GM12891 (cell line): ENCODE results near the gene EXOG.

ENCODE experiments used
- DNase-seq: peaks from one replicate; pipeline ENCODE4 v3.0.0; 2011; ENCODE audit warnings: low spot score; ENCODE audit not compliant: insufficient read length
- FAIRE-seq: peaks from 2 replicates; lab custom pipeline; 2011; peaks lifted over from hg19 to GRCh38; lab: Jason Lieb, UNC
- PAX5 ChIP-seq: IDR thresholded peaks from 2 replicates; pipeline ENCODE4 v1.6.1; 2011; ENCODE audit warnings: low read length, moderate library complexity, mild to moderate bottlenecking; ENCODE audit not compliant: insufficient read depth, severe bottlenecking
- POLR2A ChIP-seq: IDR thresholded peaks from 2 replicates; pipeline ENCODE4 v1.6.1; 2011; ENCODE audit warnings: low read depth, low read length, control low read depth
- POLR2AphosphoS5 ChIP-seq: IDR thresholded peaks from 2 replicates; pipeline ENCODE4 v1.6.1; 2011; ENCODE audit warnings: low read depth, low read length, control low read depth
- POU2F2 ChIP-seq: IDR thresholded peaks from 2 replicates; pipeline ENCODE4 v1.6.1; 2011; ENCODE audit warnings: low read depth, mild to moderate bottlenecking, control low read depth, low read length, moderate library complexity
- SPI1 ChIP-seq: IDR thresholded peaks from 2 replicates; pipeline ENCODE4 v1.6.1; 2011; ENCODE audit warnings: low read depth, low read length, control low read depth
- TAF1 ChIP-seq: IDR thresholded peaks from 2 replicates; pipeline ENCODE4 v1.6.1; 2011; ENCODE audit warnings: low read depth, low read length, control low read depth

The EXOG gene

DNA sequence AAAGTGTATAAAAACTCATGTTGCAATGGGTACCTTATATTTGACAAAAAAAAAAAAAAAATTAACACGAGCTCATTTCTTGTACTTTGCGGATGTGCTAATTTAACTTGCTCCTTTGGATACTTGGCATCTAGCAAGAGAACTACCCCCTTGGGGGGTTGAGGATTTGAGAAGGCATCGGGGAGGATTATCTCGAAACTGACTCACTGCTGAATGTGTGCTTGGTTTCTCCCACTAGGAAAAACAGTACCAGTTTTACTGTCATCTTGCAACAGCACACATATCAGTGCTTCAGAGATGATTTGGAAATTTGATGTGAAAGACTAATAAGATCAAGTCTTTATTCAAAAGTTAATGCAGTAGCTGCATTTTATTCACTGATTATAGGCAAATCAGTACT lies 891 bp downstream of the EXOG start:
- TF ChIP-seq POU2F2, result no peak
- DNase-seq (no peak), FAIRE-seq (peak; percentile 28)

DNA sequence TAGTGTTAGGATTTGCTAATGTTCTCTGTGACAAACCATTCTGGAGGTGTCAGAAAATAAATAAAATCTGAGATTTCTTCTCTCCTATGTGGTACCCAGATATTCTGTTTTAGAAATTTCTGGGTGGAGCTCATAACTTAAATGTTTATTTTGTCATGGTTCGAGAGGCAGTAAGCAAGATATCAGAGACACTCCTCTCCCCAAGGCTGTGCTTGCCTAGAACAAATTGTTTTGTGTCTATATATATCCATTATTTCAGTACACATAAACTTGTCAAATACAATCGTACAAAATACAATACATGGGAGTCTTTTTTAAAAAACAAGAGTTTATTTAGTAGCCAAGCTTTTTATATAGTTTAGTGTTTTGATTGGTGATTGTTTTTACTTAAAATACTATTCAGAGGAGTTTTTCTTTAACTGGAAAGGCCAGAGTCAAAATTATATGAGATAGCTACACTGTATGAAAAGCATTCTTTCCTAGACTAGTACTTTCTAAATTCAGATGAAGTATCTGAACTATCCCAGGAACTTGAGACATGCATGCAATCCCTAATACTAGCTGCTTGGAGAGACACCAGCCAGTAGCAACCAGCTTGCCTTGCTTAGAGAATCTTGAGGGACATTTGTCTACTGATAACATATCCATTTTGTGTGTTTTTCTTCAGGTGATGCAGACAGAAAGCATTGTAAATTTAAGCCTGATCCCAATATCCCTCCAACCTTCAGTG lies 4.7 kb downstream of the EXOG start:
- no peak for FAIRE-seq
- TF ChIP-seq TAF1 (no peak), POLR2A (no peak), PAX5 (no peak), POU2F2 (no peak), POLR2AphosphoS5 (no peak), SPI1 (no peak)
- no peak for DNase-seq

DNA sequence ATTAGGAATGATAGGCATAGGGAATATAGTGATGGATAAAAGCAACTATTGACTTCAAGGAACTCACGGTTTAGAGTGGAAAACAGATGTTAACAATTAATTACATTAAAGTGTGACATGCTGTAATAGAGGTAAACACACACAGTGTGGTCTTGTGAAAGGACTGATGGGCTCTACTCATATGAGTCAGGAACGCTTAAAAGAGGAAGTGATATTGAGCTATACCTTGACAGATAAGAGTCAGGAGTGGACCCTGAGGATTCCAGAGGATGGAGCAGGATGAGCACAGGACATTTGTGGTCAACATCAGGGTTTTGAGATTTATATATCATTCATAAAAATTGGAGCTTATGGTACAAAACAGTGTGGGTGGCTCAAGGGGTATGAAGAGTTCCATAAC lies 11.0 kb downstream of the EXOG start:
- DNase-seq (no peak), FAIRE-seq (peak; percentile 72)
- TF ChIP-seq SPI1, result peak; percentile 100
- TF ChIP-seq TAF1, result no peak

DNA sequence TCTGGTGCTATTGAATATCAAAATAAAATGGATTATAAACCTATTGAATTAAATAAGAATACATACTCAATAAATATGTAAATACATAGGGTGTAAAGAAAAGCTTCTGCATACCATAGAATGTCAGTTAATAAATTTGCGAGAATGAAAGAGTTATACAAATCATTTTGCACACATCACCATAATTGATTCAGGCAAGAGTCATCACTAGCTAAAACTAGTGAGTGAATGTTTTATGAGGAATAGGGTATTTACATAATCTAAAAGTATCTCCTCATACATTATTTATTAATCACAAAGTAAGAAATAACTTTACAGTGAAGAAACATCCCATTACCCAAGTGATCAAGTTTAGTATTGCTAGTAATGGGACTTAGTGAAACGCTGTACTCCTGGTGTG lies 13.6 kb downstream of the EXOG start:
- no peak for FAIRE-seq
- no peak for DNase-seq
- TF ChIP-seq SPI1 (no peak), PAX5 (no peak), POLR2A (no peak), POLR2AphosphoS5 (no peak), TAF1 (no peak), POU2F2 (no peak)

DNA sequence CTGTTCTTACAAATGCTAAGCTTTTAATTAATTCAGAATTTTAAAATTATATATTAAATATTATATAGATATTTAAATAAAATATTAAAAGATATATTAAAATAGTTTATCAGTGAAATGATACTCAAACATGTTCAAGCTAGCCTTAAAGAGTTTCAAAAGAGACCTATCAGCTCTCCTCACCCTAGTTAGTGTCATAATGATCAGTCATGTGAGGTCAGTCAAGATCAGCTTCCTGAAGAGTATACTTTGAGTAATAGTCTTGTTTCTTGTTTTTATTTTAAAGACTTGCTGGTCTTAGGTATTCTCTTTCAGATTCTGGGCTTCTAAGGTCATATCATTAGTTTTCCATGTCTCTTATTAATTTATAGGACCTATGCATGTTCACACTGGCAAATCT lies 14.5 kb downstream of the EXOG start:
- TF ChIP-seq POLR2AphosphoS5 (no peak), POLR2A (no peak), PAX5 (no peak), TAF1 (no peak), SPI1 (no peak), POU2F2 (no peak)
- FAIRE-seq (no peak), DNase-seq (no peak)

DNA sequence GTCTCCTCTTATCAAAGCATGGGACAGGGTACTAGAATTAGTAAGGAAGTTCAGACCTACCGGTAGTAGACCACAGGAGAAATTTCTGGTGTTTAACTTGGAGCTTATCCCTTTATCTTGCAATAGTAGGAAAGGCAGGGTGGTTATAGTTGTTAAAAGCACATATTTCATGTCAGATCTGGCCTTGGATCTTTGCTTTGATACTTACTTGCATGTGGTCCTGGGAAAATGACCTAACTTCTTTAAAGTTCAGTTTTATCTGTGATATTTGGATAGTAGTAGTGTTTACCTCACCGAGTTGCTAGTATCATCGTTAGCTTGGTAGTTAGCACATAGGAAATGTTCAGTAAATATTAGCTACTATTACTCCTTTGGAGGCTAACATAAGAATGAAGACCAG lies 15.4 kb downstream of the EXOG start:
- TF ChIP-seq TAF1 (no peak), POLR2A (no peak), PAX5 (no peak), POU2F2 (no peak), POLR2AphosphoS5 (no peak), SPI1 (no peak)
- no peak for FAIRE-seq
- DNase-seq, result no peak

DNA sequence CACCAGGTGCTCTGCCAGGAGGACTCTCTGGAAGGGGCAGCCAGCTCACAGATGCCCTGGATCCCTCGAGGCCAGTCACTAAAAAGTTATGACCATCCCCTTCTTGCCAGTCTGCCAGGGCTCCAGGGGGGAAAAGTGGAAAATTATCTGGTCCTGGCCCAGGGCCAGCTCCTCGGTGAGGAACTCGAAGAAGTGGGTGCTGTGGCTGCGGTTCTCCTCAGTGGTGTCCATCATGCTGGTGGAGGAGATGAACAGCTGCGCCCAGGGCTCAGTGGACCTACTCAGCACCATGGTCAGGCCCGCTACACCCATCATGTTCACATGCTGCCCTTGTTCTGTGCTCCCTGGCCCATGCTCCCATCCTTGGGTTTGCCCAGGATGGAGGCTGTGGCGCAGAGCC lies 19.2 kb downstream of the EXOG start:
- FAIRE-seq (no peak), DNase-seq (no peak)
- TF ChIP-seq TAF1 (no peak), POU2F2 (no peak), POLR2A (no peak), SPI1 (no peak), PAX5 (no peak), POLR2AphosphoS5 (peak; percentile 46; the same call in 1 of the 2 replicates)

DNA sequence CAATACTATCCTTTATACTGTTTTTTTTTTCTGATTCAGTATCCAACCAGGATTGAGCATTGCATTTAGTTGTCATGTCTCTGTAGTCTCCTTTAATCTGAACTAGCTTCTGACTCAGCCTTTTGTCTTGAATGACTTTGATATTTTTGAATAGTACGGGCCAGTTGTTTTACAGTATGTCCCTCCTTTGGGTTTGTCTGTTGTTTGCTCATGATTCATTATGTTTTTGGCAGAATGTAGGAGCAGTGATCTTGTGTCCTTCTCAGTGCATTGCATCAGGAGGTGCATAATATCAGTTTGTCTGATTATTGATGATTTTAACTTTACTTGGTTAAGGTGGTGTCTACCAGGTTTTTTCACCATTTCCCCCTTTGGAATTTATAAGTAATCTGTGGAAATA lies 20.5 kb downstream of the EXOG start:
- DNase-seq (no peak), FAIRE-seq (no peak)
- TF ChIP-seq POLR2A (no peak), PAX5 (no peak), POLR2AphosphoS5 (no peak), POU2F2 (no peak), SPI1 (no peak), TAF1 (no peak)

DNA sequence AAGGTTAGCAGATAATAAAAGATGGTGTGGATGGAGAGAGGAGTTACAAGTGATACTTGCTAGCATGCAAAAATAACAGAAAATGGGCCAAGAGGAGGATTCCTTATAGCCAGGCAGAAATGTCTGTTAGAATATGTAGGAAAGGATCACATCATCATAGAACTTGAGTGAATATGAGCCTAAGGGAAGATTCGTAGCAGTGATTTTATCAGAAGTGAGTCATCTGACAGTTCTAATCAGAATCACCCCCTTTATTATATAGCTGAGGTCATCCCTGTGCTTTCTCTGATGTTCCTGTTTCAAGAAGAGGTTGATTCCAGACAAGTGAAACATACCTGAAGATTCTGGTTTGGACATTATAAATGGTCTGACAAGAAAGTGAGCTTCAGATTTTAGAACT lies 22.9 kb downstream of the EXOG start:
- TF ChIP-seq POLR2A (no peak), TAF1 (no peak), POLR2AphosphoS5 (no peak), PAX5 (no peak), POU2F2 (no peak), SPI1 (no peak)
- FAIRE-seq (no peak), DNase-seq (no peak)

DNA sequence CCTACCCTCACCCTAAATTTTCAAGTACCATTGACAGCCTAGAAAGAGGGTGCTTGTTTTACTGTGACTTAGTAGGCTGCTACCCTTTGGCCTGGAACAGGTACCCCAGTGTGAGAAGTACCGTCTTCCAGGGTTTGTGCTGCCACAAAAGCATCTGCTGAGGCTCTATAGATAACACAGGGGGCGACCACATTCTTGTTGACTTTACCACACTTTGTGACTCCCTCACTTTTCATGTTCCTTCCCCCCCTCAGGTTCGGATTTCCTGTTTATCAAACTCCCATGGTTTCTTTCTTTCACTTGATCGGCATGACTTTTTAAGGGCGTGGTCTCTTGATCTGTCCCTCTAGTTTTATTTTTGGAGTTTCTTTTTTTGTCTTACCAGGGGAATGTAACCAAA lies 23.5 kb downstream of the EXOG start:
- TF ChIP-seq POU2F2, result no peak
- no peak for TF ChIP-seq PAX5
- no peak for TF ChIP-seq POLR2A
- TF ChIP-seq POLR2AphosphoS5, result no peak
- TF ChIP-seq TAF1, result no peak
- no peak for TF ChIP-seq SPI1
- FAIRE-seq (no peak), DNase-seq (no peak)
